RPMI8226 (cell line): Measurements from ENCODE around the gene KCTD2.
"Not testable (repeated sequence)": the region's sequence is repeated elsewhere in the genome, so short reads cannot be mapped to it uniquely, and the experiment has no call there.

Source experiments
- DNase-seq: peaks from one replicate; pipeline ENCODE4 v3.0.0-alpha.2; 2015

The KCTD2 gene

DNA sequence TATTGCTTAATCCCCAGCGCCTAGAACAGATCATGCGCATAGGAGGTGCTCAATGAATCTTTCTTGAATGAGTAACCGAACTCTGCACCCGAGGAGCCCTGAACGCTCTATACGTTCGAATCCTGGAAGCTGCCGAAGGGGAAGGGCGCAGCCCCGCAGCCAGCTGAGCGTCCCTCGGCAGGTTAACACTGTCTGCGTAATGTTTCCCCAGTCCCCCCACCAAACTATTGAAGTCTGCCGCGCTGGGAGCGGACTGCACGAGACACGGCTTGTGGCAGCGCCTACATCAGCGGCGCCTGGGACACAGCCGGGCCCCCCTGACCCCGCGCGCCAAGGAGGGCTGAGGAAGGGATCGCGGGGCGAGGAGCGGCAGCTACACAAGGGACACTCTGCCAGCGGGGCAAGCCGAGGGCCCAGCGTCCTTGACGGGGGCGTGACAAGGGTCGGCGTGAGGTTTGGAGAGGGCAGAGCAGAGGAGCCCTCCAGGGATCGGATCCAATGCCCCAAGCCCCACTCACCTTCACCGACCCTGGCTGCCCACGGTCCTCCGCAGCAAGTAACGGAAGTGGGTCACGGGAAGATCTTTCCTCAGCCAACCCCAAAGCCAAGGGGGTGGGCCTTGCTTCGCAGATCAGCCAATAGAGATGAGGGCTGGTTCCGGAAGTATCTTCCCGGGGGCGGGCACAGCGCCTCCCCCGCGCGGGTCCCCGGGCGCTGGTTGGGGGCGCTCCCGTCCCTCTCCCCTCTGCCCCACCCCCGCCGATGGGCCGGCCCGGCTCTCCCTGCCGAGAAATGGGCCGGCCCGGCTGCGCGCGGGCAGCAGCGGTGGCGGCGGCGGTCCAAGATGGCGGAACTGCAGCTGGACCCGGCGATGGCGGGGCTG lies at the start of gene KCTD2, which contains the start of gene ATP5PD:
Gene KCTD2, plus strand, starts transcription at position 819 of the 883 bp plus-strand sequence. Its CDS starts 26 bp downstream, at position 845.
Gene ATP5PD, minus strand, starts transcription at position 563 of the 883 bp plus-strand sequence. CDS start 4,319 bp downstream, outside the sequence.
- DNase-seq: peak; percentile 97

DNA sequence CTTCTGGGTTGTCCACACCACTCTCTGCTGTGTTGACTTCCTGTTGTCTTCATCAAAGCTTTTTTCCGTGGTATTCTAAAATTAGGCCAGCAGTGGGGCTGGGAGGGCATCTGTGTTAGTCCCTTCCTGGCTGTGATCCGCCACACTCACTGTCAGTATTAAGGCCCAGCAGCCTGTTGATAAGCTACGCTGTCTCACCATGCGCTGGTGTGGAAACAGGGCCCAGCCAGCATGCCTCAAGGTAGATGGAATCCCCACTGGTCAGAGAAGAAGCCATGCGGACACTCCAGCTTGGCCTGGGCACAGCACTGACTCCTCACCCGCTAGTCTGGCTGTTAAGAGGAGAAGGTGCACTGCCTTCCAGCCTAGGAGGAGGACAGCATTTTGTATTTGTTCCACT lies 48.2 kb upstream of the KCTD2 start:
- DNase-seq: no peak

DNA sequence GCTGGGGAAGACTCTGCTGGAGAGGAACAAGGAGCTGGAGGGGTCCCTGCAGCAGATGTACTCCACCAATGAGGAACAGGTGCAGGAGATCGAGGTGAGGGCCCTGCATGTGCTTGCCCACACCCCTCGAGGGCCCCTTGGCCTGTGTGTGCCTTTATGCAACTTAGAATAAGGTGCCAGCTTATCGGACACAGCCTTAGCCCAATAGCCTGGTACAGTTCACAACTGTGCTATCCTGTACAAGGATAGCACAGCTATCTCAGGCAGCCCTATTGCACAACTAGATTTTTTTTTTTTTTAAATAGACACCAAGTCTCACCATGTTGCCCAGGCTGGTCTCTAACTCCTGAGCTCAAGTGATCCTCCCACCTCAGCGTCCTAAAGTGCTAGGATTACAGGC lies 47.5 kb upstream of the KCTD2 start:
- no peak for DNase-seq

- DNase-seq: no peak
These were observed 44.8 kb upstream of the KCTD2 start for GRCh38 chr17:75001915-75002843.

DNA sequence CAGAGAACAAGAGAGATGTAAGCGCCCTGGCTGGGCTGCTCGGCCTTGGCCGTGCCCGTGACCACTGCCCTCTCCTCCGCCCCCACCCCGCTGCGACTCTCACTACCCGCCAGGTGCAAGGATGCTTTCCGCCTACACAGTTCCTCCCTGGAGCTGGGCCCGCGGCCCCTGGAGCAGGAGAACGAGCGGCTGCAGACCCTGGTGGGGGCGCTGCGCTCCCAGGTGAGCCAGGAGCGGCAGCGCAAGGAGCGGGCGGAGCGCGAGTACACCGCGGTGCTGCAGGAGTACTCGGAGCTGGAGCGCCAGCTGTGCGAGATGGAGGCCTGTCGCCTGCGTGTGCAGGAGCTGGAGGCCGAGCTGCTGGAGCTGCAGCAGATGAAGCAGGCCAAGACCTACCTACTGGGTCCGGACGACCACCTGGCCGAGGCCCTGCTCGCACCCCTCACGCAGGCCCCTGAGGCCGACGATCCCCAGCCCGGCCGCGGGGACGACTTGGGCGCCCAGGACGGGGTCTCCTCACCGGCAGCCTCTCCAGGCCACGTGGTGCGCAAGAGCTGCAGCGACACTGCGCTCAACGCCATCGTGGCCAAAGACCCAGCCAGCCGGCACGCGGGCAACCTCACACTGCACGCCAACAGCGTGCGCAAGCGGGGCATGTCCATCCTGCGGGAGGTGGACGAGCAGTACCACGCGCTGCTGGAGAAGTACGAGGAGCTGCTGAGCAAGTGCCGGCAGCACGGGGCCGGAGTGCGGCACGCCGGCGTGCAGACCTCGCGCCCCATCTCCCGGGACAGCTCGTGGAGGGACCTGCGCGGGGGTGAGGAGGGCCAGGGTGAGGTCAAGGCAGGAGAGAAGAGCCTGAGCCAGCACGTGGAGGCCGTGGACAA lies 43.7 kb upstream of the KCTD2 start:
- DNase-seq: no peak

DNA sequence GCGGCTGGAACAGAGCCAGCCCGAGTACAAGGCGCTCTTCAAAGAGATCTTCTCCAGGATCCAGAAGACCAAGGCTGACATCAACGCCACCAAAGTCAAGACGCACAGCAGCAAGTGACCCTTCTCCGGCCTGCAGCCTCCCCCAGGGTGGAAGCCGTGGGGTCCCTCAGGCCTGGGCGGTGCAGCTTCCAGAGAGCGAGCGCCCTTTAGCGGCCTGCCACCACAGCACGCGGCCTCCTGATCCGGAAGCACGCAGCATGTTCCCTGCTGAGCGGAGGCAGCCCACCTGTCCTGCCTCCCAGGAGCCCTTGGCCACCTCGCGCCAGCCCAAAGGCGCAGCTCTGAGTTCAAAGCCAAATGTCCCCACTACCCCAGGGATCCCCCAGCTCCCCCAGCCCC lies 43.1 kb upstream of the KCTD2 start:
- no peak for DNase-seq

DNA sequence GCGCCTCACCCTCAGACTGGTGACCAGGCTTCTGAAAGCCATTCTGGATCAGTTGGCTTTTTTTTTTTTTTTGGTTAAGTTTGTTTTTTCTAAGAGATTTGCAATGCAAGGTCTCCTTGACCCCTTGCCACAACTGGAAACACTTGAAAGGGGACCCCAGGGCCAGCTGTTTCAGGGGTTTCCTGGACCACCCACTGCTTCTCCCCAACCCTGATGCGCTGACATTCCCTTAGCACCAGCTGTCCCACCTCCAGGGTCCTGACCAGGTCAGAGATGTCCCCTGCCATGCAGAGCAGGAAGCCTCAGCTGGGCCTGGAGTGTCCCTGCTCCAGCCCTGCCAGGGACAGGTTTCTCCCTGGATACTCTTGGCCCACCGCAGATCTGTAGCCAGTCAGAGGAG lies 42.7 kb upstream of the KCTD2 start:
- no peak for DNase-seq

DNA sequence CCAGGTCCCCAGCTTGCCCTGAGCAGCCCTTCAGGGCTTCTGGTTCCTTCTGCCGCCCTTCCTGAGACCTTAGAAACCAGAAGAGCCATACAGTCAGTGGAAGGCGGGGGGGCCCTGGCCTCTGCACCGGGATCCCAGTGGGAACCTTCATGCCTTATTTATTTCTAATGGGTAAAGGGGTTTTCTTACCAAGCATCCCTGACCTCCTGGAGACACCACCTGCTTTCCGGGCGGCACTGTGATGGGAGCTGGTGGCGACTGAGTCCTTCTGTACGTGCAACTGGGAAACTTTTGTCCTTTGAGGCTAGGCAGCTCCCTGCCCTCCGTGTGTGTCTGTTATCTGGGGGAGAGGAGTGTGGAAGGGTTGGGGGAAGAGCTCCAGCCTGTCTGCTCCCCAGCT lies 41.7 kb upstream of the KCTD2 start:
- no peak for DNase-seq

- DNase-seq: not testable (repeated sequence)
These were observed 40.9 kb upstream of the KCTD2 start for GRCh38 chr17:75006084-75006483.

DNA sequence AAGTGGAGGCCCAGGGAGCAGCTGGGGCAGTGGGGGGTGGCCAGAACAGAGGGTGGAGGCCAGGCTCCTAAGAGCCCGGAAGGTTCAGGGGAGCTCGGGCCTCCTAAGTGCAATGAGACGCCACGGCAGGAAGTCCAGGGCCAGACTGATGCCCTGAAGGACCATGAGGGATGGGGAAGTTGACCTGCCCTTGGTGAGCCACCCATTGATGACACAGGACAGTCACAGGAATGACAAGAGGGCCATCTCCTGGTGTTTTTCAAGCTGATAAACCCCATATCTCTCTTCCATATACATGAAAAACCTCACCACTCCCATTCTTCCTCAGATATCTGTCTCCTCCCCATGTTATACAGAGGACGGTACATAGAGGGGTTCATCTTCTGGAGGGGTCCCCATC lies 40.4 kb upstream of the KCTD2 start:
- DNase-seq: no peak

DNA sequence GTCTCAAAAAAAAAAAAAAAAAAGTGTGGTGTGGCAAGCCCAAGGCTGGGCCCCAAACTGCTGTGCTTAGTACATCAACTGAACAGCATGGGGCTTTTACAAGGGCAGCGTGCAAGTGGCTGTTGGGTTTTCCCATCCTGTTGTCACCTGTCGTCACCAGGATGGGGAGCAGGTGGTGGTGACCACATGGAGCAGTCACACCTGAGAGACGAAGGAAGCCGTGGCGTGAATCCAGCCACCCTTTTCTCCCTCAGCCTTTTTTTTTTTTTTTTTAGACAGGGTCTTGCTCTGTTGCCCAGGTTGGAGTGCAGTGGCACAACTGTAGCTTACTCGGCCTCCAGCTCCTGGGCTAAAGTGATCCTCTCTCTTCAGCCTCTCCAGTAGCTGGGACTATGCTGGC lies 38.7 kb upstream of the KCTD2 start:
- peak; percentile 15 for DNase-seq

DNA sequence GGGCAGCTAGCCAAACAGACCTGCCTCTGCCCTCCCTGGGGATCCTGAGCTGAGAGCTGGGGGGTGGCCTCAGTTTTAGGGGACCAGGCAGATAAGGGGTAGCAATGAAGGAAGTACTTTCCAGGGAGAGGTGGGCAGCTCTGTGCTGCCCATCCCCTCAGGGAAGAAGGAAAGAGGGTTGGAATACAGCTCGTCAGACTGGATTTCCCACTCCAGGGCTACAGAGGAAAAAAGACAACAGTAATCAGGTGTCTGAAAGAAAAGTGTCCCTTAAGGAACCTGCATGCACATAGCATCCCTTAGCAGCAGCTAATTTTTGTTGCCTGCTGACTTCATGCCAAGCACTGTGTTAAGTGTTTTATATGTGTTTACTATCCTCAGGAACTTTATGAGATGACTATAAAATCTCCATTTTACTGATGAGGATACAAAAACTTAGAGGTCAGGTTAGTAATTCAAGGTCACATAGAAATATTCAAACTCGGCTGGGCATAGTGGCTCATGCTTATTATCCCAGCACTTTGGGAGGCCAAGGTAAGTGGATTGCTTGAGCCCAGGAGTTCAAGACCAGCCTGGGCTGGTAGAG lies 37.8 kb upstream of the KCTD2 start:
- DNase-seq: no peak

GRCh38 chr17:75010683-75011400 lies 36.2 kb upstream of the KCTD2 start:
- peak; percentile 16 for DNase-seq

DNA sequence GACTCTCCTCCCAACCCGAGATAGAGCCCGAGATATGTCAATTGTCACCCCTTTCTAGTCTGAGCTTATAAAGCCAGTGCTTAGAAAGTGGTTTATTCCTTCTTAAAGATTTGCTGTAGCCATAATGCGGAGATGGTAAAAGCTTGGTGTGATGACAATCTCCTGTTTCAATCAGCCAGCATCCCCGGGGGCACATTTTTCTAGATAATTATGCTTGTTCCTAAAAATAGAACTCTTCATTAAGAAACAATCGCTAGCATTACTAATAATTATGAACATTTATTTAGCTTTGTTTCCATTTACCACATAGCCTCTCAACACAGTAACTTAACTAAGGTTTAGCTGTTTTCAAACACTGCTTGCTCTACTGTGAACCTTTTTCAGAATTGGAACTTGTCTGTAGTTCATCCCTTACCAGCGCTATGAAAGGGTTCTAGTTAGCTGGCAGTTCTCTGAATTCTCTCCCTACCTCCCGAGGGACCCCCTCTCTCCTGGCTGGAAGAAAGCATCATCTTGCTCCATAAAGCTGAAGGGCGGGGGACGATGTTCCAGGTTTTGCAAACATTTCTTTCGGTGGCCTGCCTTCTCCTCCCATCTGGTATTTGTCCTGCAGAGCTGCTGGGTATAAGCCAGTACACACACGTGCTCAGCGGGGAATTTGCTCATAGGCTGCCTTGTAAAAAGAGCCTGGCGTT lies 35.5 kb upstream of the KCTD2 start:
- no peak for DNase-seq

- no peak for DNase-seq
These were observed 35.0 kb upstream of the KCTD2 start for GRCh38 chr17:75012096-75012345.

DNA sequence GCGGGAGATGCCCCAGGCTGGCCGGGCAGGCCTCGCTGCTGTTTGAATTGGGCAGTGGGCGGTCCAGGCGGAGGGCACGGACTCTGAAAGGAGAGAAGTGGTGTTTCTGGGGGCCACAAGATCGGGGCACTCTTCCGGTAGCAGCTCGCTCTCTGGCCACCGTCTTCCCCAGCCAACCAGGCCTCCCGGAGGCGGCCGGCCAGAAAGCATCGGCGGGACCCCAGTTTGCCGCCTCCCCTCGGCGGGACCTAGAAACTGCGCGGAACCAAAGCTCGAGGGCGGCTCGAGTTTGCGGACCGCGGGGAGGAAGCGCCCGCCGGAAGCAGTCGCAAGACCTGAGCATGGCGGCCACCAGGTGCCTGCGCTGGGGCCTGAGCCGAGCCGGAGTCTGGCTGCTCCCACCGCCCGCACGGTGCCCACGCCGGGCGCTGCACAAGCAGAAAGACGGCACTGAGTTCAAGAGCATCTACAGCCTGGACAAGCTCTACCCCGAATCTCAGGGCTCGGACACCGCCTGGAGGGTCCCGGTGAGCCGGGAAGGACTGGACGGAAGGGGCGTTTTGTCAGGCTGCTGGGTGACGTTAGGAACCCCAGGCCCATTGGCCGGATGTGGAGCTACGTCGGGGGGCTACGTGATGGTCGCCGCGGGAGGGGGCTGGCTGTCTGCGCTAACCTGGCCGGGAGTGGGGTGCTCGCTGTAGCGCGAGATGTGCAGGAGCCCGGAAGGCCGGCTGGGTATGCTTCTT lies 34.5 kb upstream of the KCTD2 start, which contains the start of gene MRPL58:
Gene MRPL58, plus strand, starts transcription at position 325 of the 746 bp plus-strand sequence. Its CDS starts 17 bp downstream, at position 342.
- peak; percentile 89 for DNase-seq

- no peak for DNase-seq
These were observed 33.9 kb upstream of the KCTD2 start for GRCh38 chr17:75013092-75013559.

DNA sequence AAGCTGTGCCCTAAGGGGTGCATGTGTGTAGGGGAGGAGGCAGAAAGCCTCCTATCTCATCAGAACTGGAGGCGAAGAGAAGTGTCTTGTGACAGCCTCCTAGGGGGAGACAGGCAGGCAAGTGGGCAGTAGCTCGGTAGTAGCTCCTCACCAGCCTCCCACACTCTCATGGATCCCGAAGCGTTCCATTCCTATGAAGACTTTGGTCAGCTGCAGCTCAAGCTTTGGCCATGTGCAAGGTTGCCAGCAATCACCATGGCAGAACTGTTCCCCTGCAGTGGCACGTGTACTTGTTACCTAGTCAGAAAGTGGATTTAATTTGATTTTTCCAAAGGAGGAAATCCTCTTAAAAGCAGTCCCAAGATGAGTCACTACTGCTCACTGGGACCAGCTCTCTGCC lies 27.9 kb upstream of the KCTD2 start:
- DNase-seq: no peak

DNA sequence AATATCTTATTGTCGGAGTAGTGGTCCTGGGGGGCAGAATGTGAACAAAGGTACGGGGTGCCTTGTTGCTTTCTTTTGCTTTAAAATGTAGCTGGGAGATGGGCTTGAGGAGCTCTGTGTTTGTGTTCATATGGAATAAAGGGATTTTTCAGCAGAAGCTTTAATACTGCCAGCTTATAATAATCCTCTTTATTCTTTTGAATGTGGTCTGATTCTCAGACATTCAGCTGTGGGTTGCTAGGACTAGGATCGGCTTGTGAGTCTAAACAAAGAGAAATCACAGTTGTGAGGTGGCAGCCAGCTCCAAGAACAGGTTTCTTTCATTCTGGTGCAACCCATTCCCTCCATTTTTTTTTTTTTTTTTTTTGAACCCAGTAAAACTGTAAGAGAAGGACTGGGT lies 27.3 kb upstream of the KCTD2 start:
- DNase-seq: no peak
